K562 treated with DMSO at 1 percent for 12 hours (cell line): Measurements from ENCODE around the gene PTPRJ. TPM values are rescaled to one million over a fixed set of nuclear protein-coding genes. Genes with fewer than 3 reads are reported as not detected.

Experiments used
- total RNA-seq: library from RNA; unstranded; fragments of 300-600 nt; gene quantifications from 2 replicates; pipeline ENCODE4 v1.2.3, GENCODE V29; 2022; ENCODE audit not compliant: insufficient read depth

PTPRJ gene
- 3.0 and 9.5 TPM in 2 replicates for total RNA-seq

DNA sequence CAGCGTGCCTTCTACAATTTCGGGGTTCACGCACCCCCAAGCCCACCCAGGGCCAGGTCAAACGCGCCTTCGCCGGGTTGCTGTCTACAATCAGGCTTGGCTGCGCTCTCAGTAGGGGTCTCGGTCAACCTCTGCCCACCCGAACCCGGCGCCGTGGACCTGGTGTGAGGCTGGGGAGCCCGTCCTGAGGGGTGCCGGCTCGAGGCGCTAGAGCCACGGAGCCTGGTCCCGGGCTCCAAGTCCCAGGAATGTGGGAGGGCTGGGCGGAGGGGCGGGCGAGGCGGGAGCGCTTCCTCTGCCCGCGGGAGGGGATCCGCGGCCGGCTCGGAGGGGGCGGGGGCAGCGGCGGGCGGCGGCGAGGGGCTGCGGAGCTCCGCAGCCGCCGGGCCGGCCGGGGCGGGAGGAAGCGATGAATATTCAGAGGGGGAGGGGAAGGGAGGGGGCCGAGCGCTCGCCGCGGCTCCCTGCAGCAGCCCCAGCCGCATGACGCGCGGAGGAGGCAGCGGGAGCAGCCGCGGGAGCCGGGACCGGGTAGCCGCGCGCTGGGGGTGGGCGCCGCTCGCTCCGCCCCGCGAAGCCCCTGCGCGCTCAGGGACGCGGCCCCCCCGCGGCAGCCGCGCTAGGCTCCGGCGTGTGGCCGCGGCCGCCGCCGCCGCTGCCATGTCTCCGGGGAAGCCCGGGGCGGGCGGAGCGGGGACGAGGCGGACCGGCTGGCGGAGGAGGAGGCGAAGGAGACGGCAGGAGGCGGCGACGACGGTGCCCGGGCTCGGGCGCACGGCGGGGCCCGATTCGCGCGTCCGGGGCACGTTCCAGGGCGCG is at the start of gene PTPRJ:
Gene PTPRJ, plus strand, starts transcription at position 472 of the 819 bp plus-strand sequence. CDS start 354 bp downstream, outside the sequence.

DNA sequence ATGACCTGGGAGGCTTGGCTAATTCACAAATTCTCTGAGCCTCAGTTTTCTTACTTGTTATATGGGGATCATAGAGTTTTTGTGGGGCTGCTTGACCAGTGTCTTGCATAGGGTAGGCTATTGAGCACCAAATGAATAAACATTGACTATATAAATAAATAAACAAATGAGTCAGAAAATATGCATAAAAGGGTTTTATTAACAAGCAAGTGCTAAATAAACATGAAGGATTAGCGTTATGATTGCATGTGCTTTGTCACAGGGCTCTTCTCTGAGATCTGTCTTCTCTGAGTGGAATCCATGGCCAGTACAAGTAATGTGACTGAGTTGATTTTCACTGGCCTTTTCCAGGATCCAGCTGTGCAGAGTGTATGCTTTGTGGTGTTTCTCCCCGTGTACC is 236.2 kb downstream of the PTPRJ start, which contains the start of gene OR4B1:
Gene OR4B1, plus strand, starts transcription at position 301 of the 400 bp plus-strand sequence. Its CDS starts 0 bp downstream, at position 301.

Other genes with a start within 250 kb of the PTPRJ start
- 11.4 and 55.2 TPM in 2 replicates for gene FNBP4, start 213.2 kb upstream of the PTPRJ start, total RNA-seq
- 12.2 and 40.7 TPM in 2 replicates for gene NUP160, start 132.2 kb upstream of the PTPRJ start, total RNA-seq
- gene OR4B1, start 236.3 kb downstream of the PTPRJ start, total RNA-seq = not detected in 2 replicates